Lower leg skin (tissue), 4 donors: ENCODE measurements around the gene TEKT3. TPM values are rescaled to one million over a fixed set of nuclear protein-coding genes. Genes with fewer than 3 reads are reported as not detected.

Source experiments
- DNase-seq, 2 donors: peaks; one replicate each; pipeline ENCODE4 v3.0.0-alpha.2; 2019; ENCODE audit warnings: low spot score in 2 of 2
- H3K4me3 ChIP-seq: fragments of 200-600 bp; sonication (generic); 2 replicates; pipeline ENCODE4 v1.5.1; 2017; ENCODE audit warnings: mild to moderate bottlenecking, low read depth; ENCODE audit not compliant: poor library complexity, severe bottlenecking
- POLR2A ChIP-seq, 2 donors: fragments of 450-650 bp; IDR thresholded peaks; one replicate each; pipeline ENCODE4 v1.6.1; 2016 to 2017; ENCODE audit warnings: antibody characterized with exemption in 2 of 2, mild to moderate bottlenecking in 1 of 2, moderate library complexity in 1 of 2
- WGBS, 2 donors: methylation state at CpG; one replicate each; pipeline ENCODE4 v1.1.5; 2018; 5-methylcytosine and 5-hydroxymethylcytosine counted together
- intact Hi-C: fragments of 100-400 bp; cut with DNase I; formaldehyde crosslinking; loops from one replicate; pipeline ENCODE4 v1.15.0; 2023; ENCODE audit warnings: low total_unique reads
- total RNA-seq, 4 donors: library from RNA; depleted of rRNA; stranded (reverse); fragments of >200 nt; gene quantifications; one replicate each; pipeline ENCODE4 v1.1.0, GENCODE V29; 2016
- TF ChIP-seq, protein P1 (sequence below), 3 donors: fragments of 450-650 bp; IDR thresholded peaks; one replicate each; pipeline ENCODE4 v1.5.1; 2016; ENCODE audit warnings: antibody characterized with exemption in 3 of 3, mild to moderate bottlenecking in 3 of 3, moderate library complexity in 2 of 3

Gene TEKT3
- 1 to 10 TPM in 1 of 4 donors, under 1 TPM in 1, not detected in 2; 0.46 to 2.5 TPM for total RNA-seq

DNA sequence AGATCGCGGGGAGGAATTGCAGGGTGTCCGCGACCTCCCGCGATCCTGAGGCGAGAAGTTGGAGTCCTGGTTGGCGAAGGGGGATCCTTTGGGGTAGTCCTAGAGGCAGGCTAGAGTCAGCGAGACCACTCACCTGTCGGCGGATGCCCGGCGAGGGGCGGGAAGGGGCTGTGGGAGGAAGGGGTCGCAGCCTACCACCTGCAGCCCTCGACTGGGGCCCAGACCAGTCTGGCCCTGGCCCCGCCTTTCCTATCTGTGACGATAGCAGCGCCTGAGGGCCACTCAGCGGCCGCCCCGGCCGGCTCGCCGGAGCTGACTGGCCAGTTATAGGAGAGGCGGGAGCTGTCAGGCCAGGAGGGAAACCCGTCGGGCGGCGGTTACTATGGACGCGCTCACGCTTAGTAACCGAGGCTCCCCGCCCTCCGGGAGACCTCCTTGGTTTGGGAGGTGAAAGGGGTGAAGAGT is at the start of gene TEKT3:
TSS of gene TEKT3 (minus strand) at position 213 of the 465 bp plus-strand sequence. CDS start 10,012 bp downstream, outside the sequence.
- intact Hi-C loops, result no loop called here
- peak; percentile 78 to 96 for DNase-seq
- peak within 1 kb of the TSS; percentile 19 for H3K4me3 ChIP-seq
- WGBS, 2 donors, result 3 to 7% methylated on average over 14 to 30 of the region's 36 CpGs
- TF ChIP-seq, protein P1, sequence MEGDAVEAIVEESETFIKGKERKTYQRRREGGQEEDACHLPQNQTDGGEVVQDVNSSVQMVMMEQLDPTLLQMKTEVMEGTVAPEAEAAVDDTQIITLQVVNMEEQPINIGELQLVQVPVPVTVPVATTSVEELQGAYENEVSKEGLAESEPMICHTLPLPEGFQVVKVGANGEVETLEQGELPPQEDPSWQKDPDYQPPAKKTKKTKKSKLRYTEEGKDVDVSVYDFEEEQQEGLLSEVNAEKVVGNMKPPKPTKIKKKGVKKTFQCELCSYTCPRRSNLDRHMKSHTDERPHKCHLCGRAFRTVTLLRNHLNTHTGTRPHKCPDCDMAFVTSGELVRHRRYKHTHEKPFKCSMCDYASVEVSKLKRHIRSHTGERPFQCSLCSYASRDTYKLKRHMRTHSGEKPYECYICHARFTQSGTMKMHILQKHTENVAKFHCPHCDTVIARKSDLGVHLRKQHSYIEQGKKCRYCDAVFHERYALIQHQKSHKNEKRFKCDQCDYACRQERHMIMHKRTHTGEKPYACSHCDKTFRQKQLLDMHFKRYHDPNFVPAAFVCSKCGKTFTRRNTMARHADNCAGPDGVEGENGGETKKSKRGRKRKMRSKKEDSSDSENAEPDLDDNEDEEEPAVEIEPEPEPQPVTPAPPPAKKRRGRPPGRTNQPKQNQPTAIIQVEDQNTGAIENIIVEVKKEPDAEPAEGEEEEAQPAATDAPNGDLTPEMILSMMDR (IDR thresholded peaks at IDR 0.05), result no peak
- no peak for TF ChIP-seq POLR2A (IDR thresholded peaks at IDR 0.05)

DNA sequence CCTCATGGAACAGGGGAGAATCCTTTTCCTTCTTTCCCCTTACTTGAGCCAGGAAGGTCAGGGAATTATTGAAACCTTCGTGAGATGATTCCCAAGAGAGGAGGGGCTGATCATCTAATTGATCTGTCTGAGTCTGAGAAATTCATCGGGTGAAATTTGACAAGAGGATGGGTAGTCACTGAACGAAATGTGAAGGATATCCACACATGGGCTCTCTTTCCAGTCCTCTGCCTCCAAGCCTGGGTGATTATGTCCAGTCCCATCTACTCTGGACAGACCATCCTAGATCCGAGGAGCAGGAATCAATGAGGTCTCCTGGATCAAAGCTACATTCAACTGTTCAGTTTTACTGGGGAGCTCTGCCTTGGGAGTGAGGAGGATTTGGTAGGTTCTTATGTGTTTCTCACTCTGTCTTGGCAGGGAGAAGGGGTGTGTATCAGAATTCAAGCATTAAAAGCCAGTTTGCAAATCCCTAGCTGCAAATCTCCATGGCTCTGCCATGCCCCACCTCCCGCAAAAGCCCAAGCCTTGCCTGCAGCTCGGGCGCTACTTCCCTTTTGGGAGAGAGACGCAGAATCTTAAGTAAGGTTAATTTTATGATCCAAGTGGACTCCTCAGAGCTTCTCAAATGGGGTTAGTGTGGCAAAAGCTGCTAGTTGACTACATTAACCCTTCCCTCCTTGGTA is 47.1 kb upstream of the TEKT3 start:
- no peak overlapping the region for H3K4me3 ChIP-seq
- intact Hi-C loops, result no loop called here
- WGBS, 2 donors, result 62 to 66% methylated on average over 8 of the region's 8 CpGs
- TF ChIP-seq, protein P1 (IDR thresholded peaks at IDR 0.05), result no peak
- TF ChIP-seq POLR2A (IDR thresholded peaks at IDR 0.05), result no peak
- DNase-seq, result peak in 1 of 2 donors; percentile 83

DNA sequence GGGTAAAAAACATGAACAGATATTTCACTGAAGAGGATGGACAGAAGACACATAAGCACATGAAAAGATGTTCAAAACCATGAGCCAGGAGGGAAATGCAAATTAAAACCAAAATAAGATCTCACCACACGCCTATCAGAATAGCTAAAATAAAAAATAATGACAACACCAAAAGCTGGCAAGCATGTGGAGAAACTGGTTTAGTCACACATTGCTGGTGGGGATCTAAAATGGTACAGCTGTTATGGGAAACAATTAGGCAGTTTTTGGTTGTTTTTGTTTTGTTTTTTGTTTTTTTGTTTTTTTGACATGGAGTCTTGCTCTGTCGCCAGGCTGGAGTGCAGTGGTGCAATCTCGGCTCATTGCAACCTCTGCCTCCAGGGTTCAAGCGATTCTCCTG is 44.7 kb upstream of the TEKT3 start:
- intact Hi-C loops, result no loop called here
- no peak for TF ChIP-seq POLR2A (IDR thresholded peaks at IDR 0.05)
- TF ChIP-seq, protein P1 (IDR thresholded peaks at IDR 0.05), result no peak
- WGBS, 2 donors, result 80 to 85% methylated on average over 4 of the region's 4 CpGs
- H3K4me3 ChIP-seq, result no peak overlapping the region
- no peak for DNase-seq

DNA sequence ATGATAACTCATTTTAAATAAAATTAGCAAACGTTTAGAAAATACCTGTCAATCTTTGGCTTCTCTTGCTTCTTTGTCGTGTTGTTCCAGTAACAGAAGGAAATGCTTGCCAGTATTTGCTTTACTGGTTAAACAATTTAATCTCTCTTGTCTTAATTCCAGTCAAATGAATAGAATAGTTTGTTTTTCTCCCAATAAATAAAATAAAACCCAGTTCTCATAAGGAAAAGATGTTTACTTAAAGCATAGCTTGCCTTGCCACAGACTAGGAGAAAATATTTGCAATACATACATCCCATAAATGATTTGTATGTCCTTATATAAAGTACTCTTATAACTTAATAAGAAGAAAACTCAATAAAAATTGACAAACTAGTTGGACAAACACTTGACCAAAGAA is 43.9 kb upstream of the TEKT3 start:
- intact Hi-C loops, result no loop called here
- no peak overlapping the region for H3K4me3 ChIP-seq
- TF ChIP-seq POLR2A (IDR thresholded peaks at IDR 0.05), result no peak
- TF ChIP-seq, protein P1 (IDR thresholded peaks at IDR 0.05), result no peak
- no peak for DNase-seq
- WGBS, 2 donors, result 50 to 51% methylated on average over 2 of the region's 2 CpGs

DNA sequence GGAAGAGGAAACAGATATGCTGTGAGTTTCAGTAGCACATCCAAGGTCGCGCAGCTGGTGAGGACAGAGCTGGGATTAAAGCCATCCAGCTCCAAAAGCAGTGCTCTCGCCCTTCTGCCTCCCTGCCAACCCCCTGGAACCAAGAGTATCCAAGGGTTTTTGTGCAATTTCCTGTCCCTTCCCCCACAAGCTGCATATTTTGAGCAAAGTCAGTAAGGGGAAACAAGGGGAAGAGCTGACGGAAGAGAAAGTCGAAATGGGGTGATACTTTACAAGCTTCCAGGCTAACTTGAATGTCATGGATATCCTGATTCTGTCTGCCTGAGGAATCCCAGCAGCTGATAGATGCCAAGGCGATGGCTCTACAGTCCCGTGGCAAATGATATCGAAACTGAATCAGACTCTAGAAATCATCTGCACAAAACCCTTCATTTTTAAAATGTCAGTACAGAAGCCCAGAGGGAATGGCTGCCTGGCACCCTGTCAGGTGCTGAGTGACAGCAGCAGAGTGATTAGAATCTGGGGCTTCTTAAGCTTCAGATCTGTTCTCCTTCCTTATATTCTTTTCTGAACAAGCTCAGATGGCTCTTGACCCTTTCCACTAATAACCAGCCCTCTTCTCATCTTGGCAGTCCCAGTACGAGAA is 42.9 kb upstream of the TEKT3 start:
- DNase-seq, result peak in 1 of 2 donors; percentile 72
- intact Hi-C loops, result no loop called here
- TF ChIP-seq, protein P1 (IDR thresholded peaks at IDR 0.05), result no peak
- no peak overlapping the region for H3K4me3 ChIP-seq
- WGBS, 2 donors, result 21 to 31% methylated on average over 9 of the region's 9 CpGs
